ENCODE results near the gene CD300A. TPM values are rescaled to one million over a fixed set of nuclear protein-coding genes. Genes with fewer than 3 reads are reported as not detected.
"Not testable (repeated sequence)": the region's sequence is repeated elsewhere in the genome, so short reads cannot be mapped to it uniquely, and the experiment has no call there.

Gene CD300A
- total RNA-seq, 2 donors from 2014 or later, result 2.9 to 5.7 TPM

DNA sequence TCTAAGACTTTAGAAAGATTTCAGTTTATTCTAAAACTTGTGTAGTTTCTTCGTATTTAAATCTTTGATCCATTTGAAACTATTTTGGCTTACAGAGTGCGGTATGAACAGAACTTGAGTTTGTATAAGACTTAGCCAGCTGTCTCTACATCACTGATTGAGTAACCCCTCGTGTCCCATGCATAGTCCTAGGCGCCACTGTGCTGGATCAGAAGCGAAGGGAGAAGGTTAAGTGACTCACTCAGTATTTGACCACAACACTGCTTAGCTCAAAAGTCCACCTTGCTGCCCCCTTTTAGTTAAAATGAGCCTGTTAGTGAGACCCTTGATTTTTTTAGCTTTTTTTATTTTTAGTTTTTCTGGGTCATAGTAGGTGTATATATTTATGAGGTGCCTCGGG lies 36.4 kb downstream of the CD300A start:
- no peak for ATAC-seq
- intact Hi-C loops (cut with DNase I), result no loop called here
- no peak for DNase-seq

DNA sequence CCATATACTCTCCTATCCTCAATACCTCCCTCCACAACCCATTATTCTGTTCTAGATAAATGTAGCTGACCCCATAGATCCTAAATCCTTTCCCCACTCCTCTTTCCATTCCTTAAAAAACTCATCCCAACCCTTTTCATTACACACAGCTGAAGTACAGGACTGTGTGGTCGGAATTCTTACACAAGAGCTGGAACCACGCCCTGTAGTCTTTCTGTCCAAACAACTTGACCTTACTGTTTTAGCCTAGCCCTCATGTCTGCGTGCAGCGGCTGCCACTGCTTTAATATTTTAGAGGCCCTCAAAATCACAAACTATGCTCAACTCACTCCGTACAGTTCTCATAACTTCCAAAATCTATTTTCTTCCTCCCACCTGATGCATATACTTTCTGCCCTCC lies 37.5 kb downstream of the CD300A start:
- ATAC-seq; intact Hi-C loops (cut with DNase I); DNase-seq: not testable (repeated sequence)

DNA sequence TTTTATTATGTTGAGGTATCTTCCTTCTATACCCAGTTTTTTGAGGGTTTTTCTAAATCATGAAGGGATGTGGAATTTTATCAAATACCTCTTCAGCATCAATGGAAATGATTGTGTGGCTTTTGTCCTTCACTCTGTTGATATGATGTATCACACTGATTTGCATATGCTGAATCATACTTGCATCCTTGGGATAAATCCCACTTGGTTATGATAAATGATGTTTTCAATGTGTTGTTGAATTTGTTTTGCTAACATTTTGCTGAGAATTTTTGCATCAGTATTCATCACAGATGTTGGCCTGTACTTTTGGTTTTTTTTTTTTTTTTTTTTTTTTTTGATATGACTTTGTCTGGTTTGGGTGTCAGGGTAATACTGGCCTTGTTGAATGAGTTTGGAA lies 41.7 kb downstream of the CD300A start:
- intact Hi-C loops (cut with DNase I), result no loop called here
- ATAC-seq, result no peak

DNA sequence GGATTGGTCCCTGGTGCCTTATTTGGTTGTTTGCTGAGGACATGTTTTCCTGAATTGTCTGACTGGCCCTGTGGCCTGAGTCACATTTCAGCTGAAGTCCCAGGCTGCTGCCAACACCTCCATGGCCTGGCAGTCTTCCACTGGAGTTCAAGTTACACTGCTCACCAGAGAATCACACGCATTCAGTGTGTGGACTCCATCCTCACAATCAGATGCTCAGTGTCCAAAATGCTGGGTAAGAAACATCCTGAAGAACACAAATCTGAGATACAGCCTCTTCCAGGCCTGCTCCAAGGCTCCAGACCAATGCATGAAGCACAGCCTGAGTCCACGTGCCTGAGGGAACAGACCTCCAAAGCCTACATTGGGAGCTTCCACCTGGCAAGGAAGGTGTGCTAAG lies 45.6 kb downstream of the CD300A start:
- peak; percentile 53 for DNase-seq
- intact Hi-C loops (cut with DNase I), result no loop called here
- peak; percentile 86 to 90 for ATAC-seq

More for the DNA sequence above, 41.7 kb downstream of the CD300A start:
- DNase-seq, result no peak

DNA sequence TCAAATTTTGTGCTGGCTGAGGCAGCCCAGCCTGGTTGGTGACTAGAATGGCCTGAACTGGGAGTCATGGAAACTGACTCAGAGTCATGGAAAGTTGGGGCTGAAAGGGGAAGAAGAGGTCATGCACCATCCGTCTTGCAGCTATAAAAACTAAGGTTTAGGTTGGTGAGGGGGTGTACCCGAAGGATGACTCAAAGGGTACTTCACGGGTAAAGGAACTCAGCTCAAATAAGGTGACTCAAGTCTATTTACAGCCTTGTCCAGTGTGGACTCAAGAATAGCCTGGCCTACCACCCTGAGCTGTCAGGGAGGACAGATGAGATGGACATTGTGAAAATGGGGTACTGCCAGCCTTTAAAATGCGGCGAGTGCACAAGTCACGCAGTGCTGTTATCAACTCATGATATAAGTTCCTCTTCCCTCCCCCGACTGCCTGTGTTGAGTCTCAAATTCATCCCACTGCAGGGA lies 46.2 kb downstream of the CD300A start:
- ATAC-seq (peak in 1 of 2 donors; percentile 82), DNase-seq (no peak)
- intact Hi-C loops (cut with DNase I), result no loop called here

DNA sequence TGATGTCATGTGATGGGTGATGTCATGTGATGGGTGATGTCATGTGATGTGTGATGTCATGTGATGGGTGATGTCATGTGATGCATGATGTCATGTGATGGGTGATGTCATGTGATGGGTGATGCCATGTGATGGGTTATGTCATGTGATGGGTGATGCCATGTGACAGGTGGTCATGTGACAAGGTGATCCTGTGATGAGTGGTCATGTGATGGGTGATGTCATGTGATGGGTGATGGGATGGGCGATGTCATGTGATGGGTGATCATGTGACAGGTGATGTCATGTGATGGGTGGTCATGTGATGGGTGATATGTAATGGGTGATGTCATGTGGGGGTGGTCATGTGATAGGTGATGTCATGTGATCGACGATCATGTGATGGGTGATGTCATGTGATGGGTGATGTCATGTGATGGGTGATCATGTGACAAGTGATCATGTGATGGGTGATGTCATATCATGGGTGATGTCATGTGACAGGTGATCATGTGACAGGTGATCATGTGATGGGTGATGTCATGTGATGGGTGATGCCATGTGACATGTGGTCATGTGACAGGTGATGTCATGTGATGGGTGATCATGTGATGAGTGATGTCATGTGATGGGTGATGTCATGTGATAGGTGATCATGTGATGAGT lies 47.7 kb downstream of the CD300A start:
- intact Hi-C loops (cut with DNase I), result no loop called here
- no peak for ATAC-seq
- no peak for DNase-seq

DNA sequence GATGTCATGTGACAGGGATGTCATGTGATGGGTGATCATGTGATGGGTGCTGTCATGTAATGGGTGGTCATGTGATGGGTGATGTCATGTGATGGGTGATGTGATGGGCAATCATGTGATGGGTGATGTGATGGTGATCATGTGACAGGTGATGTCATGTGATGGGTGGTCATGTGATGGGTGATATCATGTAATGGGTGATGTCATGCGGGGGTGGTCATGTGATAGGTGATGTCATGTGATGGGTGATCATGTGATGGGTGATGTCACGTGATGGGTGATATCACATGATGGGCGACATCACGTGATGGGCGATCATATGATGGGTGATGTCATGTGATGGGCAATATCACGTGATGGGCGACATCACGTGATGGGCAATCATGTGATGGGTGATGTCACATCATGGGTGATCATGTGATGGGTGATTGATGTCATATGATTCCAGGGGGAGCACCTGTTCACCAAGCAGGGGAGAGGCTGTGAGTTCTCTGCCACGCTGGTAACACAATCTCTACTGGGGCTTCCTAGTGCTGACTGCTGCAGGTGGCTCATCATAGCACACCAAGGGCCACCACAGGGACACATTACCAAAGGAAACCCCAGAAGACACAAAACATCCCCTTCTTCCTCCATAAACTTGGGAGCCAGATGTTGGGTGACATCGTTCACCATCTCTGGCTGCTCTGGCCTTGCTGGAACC lies 48.3 kb downstream of the CD300A start:
- no peak for DNase-seq
- intact Hi-C loops (cut with DNase I), result no loop called here
- ATAC-seq, result no peak

DNA sequence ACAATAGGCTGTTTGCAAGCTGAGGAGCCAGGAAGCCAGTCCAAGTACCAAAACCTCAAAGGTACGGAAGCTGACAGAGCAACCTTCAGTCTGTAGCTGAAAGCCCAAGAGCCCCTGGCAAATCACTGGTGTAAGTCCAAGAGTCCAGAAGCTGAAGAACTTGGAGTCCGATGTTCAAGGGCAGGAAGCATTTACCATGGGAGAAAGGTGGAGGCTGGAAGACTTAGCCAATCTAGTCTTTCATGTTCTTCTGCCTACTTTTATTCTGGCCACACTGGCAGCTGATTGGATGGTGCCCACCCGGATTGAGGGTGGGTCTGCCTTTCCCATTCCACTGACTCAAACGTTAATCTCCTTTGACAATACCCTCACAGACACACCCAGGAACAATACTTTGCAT lies 49.5 kb downstream of the CD300A start:
- DNase-seq (no peak), ATAC-seq (no peak)
- intact Hi-C loops (cut with DNase I), result no loop called here

DNA sequence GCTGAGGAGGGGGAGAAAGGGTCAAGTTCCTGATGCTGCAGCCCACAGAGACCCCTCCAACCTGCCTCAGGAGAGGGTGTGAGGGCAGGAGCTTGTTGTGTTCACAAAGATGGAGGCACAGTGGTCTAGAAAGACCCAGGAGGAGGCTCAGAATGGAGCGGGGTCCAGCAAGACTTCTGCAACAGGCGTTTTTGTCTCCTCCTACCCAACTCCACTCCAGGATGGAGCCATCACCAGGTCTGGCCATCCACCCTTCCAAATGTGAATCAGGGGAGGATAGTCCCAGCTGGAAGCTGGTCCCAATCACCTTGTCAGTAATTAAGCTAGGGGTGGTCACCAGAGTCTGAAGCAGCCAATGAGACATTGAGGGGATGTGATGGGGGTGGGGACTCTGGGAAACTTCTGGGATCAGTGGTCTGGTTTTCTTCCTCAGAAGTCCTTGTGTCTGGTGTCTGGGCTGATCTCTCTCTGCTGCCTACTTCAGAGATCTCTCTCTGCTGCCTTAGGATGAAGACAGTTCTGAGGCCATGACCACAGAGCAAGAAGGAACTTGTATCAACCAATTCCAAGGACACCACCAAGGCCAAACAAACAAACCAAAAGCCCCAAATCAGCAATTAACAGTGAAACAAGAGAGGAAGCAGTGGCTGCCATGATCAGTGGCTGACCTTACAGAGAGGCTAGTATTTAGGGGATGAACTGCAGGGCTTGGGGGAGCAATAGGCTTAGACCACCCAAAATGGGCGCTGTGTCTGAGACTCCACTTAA lies 50.3 kb downstream of the CD300A start:
- intact Hi-C loops (cut with DNase I), result no loop called here
- ATAC-seq (no peak), DNase-seq (no peak)

DNA sequence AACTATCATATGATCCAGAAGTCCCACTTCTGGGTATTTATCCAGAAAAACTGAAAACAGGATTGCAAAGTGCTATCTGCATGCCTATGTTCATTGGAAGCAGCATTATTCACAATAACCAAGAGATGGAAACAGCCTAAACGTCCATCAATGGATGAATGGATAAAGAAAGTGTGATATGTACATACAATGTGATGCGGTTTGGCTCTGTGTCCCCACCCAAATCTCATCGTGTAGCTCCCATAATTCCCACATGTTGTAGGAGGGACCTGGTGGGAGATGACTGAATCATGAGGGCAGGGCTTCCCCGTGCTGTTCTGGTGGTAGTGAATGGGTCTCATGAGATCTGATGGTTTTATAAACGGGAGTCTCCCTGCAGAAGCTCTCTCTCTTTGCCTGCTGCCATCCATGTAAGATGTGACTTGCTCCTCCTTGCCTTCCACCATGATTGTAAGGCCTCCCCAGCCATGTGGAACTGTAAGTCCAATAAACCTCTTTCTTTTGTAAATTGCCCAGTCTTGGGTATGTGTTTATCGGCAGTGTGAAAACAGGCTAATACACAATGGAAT lies 52.1 kb downstream of the CD300A start:
- DNase-seq; intact Hi-C loops (cut with DNase I); ATAC-seq: not testable (repeated sequence)

DNA sequence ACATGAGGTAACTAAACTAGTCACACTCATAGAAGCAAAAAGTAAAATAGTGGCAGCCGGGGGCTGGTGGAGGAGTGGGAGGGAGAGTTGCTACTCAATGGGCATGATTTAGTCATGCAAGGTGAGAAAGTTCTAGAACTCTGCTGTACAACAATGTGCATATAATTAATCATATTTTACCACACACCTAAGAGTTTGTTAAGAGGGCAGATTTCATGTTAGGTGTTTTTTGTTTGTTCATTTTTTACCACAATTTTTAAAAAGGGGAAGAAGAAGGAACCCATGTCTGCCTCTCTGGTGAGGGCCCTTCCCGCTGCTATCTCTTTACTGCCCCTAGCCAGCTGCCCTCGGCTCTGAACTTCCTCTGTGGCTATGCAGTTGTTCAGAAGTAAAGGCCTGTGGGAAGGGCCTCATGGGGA lies 53.6 kb downstream of the CD300A start:
- ATAC-seq (peak; percentile 68 to 70), DNase-seq (no peak)
- intact Hi-C loops (cut with DNase I), result no loop called here

DNA sequence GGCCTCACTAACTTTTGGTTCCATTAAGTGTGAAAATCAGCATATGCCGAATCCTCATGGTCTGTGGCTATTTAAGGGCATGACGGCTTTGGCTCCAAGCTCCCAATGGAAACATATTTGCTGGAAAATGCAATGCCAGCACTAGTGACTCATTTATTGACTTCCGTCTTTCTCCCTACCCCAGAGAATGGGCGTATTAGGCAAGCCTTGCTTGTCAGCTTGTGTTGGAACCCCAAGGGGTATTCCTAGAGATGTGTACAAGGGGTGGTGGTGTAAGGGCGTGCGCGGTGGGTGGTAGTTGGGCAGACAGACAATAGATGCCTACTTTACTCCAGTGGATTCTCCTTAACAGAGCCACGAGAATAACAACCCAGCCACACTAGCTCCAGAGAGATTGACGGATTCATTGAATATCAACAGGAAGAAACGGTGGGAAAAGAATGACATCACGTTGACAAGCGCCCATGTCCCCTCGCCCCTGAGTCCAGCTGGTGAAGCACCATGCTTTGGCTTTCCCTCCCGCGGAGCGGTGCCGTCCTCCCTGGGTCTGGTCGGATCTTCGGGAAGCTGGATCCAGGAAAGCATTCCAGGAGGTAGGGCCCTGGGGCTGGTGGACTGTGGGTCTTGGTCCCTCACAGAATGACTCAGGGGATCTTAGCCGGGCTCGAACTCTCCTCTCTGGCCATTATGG lies 54.5 kb downstream of the CD300A start:
- ATAC-seq (peak; percentile 65 to 77), DNase-seq (no peak)
- intact Hi-C loops (cut with DNase I), result no loop called here

DNA sequence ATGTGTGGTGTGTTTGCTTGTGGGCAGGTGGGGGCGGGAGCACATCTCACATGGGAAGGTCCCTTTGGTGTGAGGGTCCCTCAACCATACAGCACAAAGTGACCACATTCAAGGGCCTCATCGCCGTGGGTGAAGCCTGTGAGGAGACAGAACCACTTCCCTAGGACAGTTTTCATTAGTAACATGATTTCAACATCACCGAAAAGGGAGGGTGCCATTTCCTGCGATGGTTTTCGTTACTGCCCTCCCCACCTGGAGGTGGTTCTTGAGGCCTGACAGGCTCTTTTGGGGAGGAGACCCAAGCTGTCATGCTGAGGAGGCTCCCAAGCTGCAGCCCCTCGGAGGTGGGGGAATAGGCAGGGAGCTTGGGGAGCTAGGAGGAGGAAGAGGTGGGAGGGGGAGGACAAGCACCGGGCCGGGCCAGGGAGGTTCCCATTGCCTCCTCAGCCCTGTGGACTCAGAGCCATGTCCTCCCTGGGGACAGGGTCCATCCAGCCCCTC lies 55.3 kb downstream of the CD300A start:
- intact Hi-C loops (cut with DNase I), result no loop called here
- ATAC-seq (peak in 1 of 2 donors; percentile 52), DNase-seq (peak; percentile 19)

DNA sequence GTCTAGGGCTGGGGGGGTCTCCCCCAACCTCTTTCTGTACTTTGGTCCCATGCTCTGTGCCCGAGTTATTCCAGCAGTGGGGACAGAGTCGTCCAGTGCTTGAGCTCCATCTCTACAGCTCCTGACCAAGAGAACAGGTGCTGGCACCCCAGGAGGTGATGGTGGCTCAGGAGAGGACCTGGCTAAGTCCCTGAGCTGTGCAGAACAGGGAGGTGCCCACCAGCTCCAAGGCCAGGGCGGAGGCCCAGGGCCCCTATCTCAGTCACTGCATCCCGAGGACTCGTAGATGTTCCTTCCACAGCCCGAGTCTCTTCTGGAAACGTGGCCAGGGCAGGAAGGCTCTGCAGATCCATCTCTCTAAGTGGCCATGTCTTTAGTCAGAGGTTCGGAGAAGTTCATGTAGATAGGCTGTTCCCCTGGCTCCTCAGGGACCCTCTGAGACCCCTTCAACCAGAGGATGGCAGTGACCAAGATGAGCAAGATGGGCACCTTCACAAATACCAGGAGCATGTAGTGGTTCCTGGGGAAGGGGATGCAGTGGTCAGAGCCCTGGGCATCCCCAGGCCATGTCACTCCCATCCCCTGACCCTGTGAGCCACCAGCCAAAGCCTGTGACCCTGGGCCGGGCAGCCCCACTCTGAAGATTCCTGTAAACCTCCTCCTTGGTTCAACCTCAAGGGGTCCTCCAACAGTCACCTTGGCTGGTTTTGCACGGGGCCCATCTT lies 56.1 kb downstream of the CD300A start:
- ATAC-seq, result no peak
- intact Hi-C loops (cut with DNase I), result no loop called here
- peak; percentile 6 for DNase-seq

DNA sequence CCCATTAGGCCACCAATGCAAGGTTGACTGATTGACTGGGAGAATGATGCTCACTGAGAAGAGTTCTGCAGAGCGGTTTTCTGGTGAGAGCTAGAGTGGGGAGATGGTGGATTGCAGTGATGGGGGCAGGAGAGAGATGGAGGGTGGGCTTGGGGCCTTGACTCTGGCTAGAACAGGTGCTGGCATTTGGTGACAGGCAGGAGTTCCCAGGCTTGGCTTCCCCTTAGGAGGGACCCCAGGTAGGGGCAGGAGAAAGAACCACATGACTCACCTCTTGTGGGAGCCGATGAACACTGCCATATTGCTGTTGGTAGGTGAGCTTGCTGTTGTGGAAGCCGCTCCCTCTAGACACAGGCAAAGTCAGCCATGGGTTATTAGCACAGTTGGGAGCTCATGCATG lies 56.9 kb downstream of the CD300A start:
- ATAC-seq (no peak), DNase-seq (no peak)
- intact Hi-C loops (cut with DNase I), result no loop called here

DNA sequence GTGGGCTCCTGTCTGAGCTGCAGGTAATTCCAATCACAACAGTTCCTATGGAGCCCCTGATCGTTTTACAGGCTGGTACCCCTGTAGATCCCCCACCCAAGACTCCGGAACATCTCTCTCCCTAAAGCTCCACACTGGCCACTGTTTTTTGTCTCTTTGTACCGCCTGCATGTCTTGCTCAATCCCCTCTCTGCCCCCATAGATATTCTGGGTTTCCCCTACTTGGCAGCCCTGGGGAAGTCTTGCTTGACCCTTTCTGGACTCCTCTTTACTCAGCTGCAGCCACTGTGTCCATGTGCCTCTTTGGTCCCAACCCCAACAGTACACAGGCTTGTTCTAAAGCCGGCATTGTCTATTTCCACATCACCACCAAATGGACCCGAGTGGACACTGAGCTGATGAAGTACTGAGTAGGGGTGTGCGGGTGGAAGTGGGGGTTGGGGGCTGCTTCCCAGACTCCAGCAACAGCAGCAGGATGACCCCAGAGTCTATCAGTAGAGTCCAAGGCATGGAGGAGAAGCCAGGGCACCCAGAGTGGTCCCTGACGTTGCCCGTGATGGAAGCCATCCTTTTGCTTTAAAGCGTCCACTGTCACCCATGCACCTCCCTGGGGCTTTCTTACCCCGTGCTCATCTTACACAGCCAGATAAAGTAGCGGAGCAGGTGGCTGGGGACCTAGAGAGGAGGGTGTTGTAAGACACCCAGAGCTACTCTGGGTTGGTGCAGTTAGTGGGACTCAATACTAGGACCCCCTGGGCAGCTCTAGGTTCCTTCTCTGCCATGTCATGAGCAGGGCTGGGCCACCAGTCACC lies 58.4 kb downstream of the CD300A start:
- no peak for ATAC-seq
- intact Hi-C loops (cut with DNase I), result no loop called here
- no peak for DNase-seq

DNA sequence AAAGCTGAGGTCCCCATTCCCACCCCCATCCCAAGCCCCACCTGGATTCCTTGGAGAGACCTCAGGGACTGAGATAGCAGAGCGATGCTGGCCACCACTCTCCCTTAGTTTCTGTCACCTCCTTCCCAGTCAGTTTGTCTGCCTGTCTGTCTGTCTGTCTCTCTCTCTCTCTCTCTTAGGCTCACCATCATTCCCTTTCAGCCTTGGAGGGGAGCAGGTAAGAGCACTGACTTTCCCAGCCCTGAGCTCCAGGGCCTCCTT lies 59.0 kb downstream of the CD300A start:
- intact Hi-C loops (cut with DNase I), result no loop called here
- ATAC-seq (no peak), DNase-seq (no peak)

DNA sequence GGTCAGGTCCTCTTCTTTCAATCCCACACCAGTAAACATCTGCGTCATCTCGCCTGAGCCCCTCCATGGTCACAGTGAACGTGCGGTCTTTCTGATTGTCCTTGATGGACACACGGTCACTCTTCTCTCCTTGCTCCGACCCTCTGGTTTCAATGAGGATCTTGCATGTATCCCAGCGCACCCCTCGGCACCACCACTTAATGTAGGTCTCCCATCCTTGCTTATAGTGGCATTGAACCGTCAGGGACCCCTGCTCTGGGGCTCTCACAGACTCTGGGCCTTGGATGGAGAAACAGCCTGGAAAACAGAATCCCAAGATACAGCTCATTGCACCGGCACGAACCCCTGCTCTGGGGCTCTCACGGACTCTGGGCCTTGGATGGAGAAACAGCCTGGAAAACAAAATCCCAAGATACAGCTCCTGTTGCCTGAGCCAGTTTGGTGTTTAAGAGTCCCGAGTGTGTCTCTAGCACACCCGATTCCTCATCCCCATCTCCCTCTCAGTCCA lies 59.4 kb downstream of the CD300A start:
- DNase-seq (no peak), ATAC-seq (no peak)
- intact Hi-C loops (cut with DNase I), result no loop called here
